Stimulated activated CD8-positive, alpha-beta memory T cell treated with anti-CD3 and anti-CD28 coated beads, Interleukin-4, amount 100 ng/mL, for 1 hour (primary cell): ENCODE measurements around the gene NPAS3.

Experiments used
- DNase-seq, 2 donors: peaks; one replicate each; pipeline ENCODE4 v3.0.0-alpha.2; 2020; ENCODE audit warnings: low read depth in 2 of 2, low spot score in 1 of 2

The NPAS3 gene

GRCh38 chr14:33430414-33431035 is 491.8 kb downstream of the NPAS3 start:
- no peak for DNase-seq

- DNase-seq: no peak
Measured at GRCh38 chr14:33432407-33433023, 493.8 kb downstream of the NPAS3 start.

GRCh38 chr14:33433396-33433795 is 494.7 kb downstream of the NPAS3 start:
- no peak for DNase-seq

GRCh38 chr14:33435911-33436689 is 497.4 kb downstream of the NPAS3 start:
- no peak for DNase-seq

- DNase-seq: no peak
Measured at GRCh38 chr14:33441633-33442032, 503.0 kb downstream of the NPAS3 start.

- DNase-seq: no peak
Measured at GRCh38 chr14:33444136-33444535, 505.5 kb downstream of the NPAS3 start.

- DNase-seq: no peak
Measured at GRCh38 chr14:33449268-33449667, 510.6 kb downstream of the NPAS3 start.

GRCh38 chr14:33449703-33450395 is 511.2 kb downstream of the NPAS3 start:
- DNase-seq: no peak

- no peak for DNase-seq
Measured at GRCh38 chr14:33450416-33450815, 511.7 kb downstream of the NPAS3 start.

GRCh38 chr14:33451211-33451610 is 512.5 kb downstream of the NPAS3 start:
- no peak for DNase-seq

- no peak for DNase-seq
Measured at GRCh38 chr14:33452995-33453394, 514.3 kb downstream of the NPAS3 start.

- DNase-seq: no peak
Measured at GRCh38 chr14:33454022-33454595, 515.4 kb downstream of the NPAS3 start.

GRCh38 chr14:33454707-33455106 is 516.0 kb downstream of the NPAS3 start:
- no peak for DNase-seq

- no peak for DNase-seq
Measured at GRCh38 chr14:33455654-33456345, 517.1 kb downstream of the NPAS3 start.

- DNase-seq: no peak
Measured at GRCh38 chr14:33457021-33457420, 518.3 kb downstream of the NPAS3 start.

- no peak for DNase-seq
Measured at GRCh38 chr14:33457617-33458016, 518.9 kb downstream of the NPAS3 start.

GRCh38 chr14:33460164-33460563 is 521.5 kb downstream of the NPAS3 start:
- no peak for DNase-seq

GRCh38 chr14:33461036-33461435 is 522.4 kb downstream of the NPAS3 start:
- no peak for DNase-seq

GRCh38 chr14:33463731-33464130 is 525.1 kb downstream of the NPAS3 start:
- DNase-seq: no peak

GRCh38 chr14:33464254-33464962 is 525.7 kb downstream of the NPAS3 start:
- DNase-seq: no peak
